ENCODE results near the gene PGPEP1.

DNA sequence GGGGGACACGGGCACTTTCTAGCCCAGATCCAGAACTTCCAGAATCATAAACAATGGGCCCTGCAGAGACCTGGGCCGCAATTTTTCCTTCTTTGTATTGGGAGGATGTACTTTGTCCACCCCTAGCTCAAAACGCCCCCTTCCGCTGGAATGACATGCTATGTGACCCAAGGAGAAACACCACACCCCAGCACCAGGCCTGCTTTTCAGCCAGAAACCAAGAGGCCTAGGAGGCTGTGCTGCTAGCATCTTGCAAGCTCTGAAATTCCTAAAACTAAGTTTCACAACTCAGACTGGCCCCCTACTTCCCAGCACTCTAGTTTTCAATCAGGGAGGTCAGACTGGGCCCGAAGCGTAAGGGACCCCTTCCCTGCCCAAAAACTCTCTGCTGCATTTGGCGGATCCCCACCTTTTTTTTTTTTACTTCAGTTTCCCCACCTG, 18.1 kb upstream of the PGPEP1 start:
- TF ChIP-seq, protein P1, sequence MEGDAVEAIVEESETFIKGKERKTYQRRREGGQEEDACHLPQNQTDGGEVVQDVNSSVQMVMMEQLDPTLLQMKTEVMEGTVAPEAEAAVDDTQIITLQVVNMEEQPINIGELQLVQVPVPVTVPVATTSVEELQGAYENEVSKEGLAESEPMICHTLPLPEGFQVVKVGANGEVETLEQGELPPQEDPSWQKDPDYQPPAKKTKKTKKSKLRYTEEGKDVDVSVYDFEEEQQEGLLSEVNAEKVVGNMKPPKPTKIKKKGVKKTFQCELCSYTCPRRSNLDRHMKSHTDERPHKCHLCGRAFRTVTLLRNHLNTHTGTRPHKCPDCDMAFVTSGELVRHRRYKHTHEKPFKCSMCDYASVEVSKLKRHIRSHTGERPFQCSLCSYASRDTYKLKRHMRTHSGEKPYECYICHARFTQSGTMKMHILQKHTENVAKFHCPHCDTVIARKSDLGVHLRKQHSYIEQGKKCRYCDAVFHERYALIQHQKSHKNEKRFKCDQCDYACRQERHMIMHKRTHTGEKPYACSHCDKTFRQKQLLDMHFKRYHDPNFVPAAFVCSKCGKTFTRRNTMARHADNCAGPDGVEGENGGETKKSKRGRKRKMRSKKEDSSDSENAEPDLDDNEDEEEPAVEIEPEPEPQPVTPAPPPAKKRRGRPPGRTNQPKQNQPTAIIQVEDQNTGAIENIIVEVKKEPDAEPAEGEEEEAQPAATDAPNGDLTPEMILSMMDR (IDR thresholded peaks at IDR 0.05; ENCODE audit: poor library complexity, severe bottlenecking): peak; percentile 28
- TF ChIP-seq EP300 (conservative IDR thresholded peaks at IDR 0.05; ENCODE audit: poor library complexity, severe bottlenecking): no peak

All from neural cell (in vitro differentiated cells).